ENCODE measurements around the gene GDPGP1. TPM values are rescaled to one million over a fixed set of nuclear protein-coding genes. Genes with fewer than 3 reads are reported as not detected.

The GDPGP1 gene
- total and polyA plus RNA-seq, 9 of the 15 experiments (the other 6 are each of a cell fraction or from before 2014, with no cell fraction given), result 0.78 to 6.1 (median 2.8) TPM

DNA sequence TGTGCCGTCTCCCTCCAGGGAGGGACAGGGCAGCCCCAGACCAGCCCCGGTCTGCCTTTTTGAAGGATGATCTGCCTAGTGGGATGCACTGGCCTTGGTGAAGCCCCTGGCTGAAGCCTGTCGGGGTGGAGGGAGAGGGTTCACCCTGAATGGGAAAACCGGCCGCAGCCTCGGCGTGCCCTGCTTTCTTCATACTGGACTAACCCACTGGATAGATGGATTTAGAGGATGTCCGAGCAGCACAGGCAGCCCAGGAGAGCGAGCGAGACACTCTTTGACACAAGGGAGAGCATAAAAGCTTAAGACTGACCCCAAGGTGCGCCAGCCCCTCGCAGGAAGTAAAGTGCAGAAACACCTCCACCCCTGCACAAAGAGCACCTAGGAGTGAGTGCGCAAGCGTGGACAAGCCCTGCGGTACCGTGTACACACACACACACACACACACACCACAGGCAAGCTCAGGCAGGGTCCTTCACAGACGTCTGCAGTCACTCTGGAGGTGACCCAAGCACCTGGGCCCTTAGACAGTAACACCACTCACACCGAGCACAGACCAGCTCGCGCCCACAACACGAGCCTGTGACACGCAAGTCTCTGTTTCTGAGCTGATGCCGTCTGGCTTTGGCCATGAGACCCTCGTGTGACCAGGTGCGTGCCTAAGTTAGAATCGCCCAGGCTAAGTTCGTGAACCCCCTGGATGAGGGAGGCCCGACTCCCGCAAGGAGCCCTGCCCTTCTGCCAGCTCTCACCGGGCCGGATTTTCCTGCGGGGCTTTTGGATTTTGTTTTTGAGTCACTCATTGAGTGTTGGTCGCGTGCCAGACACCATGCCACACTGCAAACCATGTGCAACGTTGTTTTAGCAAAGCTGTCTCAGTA lies 21.5 kb upstream of the GDPGP1 start:
- ATAC-seq (no peak; the same call in 2 of the 3 replicates), DNase-seq (ENCODE audit: extremely low read depth in 1 of 4, low spot score in 3 of 4) (no peak), FAIRE-seq (no peak)
- Histone ChIP-seq H3K4me3 (no peak overlapping the region), H2AFZ (ENCODE audit: low read depth, low read length) (no peak overlapping the region), H3K27me3 (ENCODE audit: control insufficient read depth in 2 of 2, insufficient read depth in 2 of 2, low read length in 2 of 2) (no peaks in the 10 kb centered on the region), H3K79me2 (ENCODE audit: control insufficient read depth, insufficient read depth, low read length) (peaks cover 57% of the 10 kb centered on the region), H4K20me1 (replicated peaks; ENCODE audit: control insufficient read depth, insufficient read depth, low read length) (no peaks in the 10 kb centered on the region; the same call in none of the 2 replicates), H3K4me2 (ENCODE audit: insufficient read depth, low read length) (no peak overlapping the region), H3K9me1 (ENCODE audit: control insufficient read depth, insufficient read depth, low read length) (no peaks in the 10 kb centered on the region), H3K9ac (ENCODE audit: insufficient read depth in 1 of 2, low read depth in 2 of 2, low read length in 2 of 2) (peak overlapping the region in 1 of 2 experiments; percentile 84; a peak in 2 of 4 replicates), H3K36me3 (ENCODE audit: control insufficient read depth, insufficient read depth, low read length) (peaks cover 69% of the 10 kb centered on the region; the same call in 2 of the 3 replicates), H3K4me1 (replicated peaks in 1 of 2; ENCODE audit: control insufficient read depth in 2 of 2, insufficient read depth in 2 of 2, low read length in 2 of 2) (peaks cover 10 to 35% of the 10 kb centered on the region in 2 experiments; a peak in 4 of 5 replicates), H3K9me3 (replicated peaks; ENCODE audit: control insufficient read depth, insufficient read depth, low read depth, low read length) (no peaks in the 10 kb centered on the region), H3K27ac (ENCODE audit: extremely low read depth, low read depth, low read length) (no peak overlapping the region)
- ChIA-PET CTCF (ENCODE audit: low intra/inter-chr PET ratio) (no interaction called here), POLR2A (interaction anchor here (0.5 to 1.2 kb wide), 2 partner anchors 11 to 30 kb away, joined by 3 to 5 read pairs; partner anchors contain the start of gene SEMA4B)
- 90% methylated on average over 33 of the region's 35 CpGs for WGBS (ENCODE audit: insufficient coverage, low coverage, missing lambda C conversion rate)
- TF ChIP-seq, protein P1, sequence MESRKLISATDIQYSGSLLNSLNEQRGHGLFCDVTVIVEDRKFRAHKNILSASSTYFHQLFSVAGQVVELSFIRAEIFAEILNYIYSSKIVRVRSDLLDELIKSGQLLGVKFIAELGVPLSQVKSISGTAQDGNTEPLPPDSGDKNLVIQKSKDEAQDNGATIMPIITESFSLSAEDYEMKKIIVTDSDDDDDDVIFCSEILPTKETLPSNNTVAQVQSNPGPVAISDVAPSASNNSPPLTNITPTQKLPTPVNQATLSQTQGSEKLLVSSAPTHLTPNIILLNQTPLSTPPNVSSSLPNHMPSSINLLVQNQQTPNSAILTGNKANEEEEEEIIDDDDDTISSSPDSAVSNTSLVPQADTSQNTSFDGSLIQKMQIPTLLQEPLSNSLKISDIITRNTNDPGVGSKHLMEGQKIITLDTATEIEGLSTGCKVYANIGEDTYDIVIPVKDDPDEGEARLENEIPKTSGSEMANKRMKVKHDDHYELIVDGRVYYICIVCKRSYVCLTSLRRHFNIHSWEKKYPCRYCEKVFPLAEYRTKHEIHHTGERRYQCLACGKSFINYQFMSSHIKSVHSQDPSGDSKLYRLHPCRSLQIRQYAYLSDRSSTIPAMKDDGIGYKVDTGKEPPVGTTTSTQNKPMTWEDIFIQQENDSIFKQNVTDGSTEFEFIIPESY (CRISPR knock-in tag; IDR thresholded peaks at IDR 0.05), result 0 out of 2 replicates have a peak, but pooled peaks have one; percentile 20
- no peak for TF ChIP-seq HSF4 (CRISPR knock-in tag; IDR thresholded peaks at IDR 0.05; ENCODE audit: borderline replicate concordance)
- TF ChIP-seq MAFK (IDR thresholded peaks at IDR 0.05; ENCODE audit: low read length), result no peak
- TF ChIP-seq XRCC4 (IDR thresholded peaks at IDR 0.05; ENCODE audit: extremely low read depth, insufficient read depth, insufficient read length), result no peak
- TF ChIP-seq CTBP1 (IDR thresholded peaks at IDR 0.05; ENCODE audit: borderline replicate concordance), result no peak
- no peak for TF ChIP-seq GATAD2B (IDR thresholded peaks at IDR 0.05; ENCODE audit: borderline replicate concordance)
- no TSS peak for BruUV-seq (replicated peaks)
- in situ Hi-C loops (cut with MboI) (no loop called here), intact Hi-C loops (cut with micrococcal nuclease) (no loop called here)

All from K562 (cell line).